Cerebellar nuclear complex (tissue), 1 donor: ENCODE results near the gene SLC23A2.
"Not testable (repeated sequence)": the region's sequence is repeated elsewhere in the genome, so short reads cannot be mapped to it uniquely, and the experiment has no call there.

ENCODE experiments used
- DNase-seq, 2 experiments: peaks; one replicate each; lab custom pipeline; 2025; lab: John Stamatoyannopoulos, UW

The SLC23A2 gene

GRCh38 chr20:5005326-5005725, 4.0 kb upstream of the SLC23A2 start:
- DNase-seq, result no peak

GRCh38 chr20:5004825-5005224, 3.5 kb upstream of the SLC23A2 start:
- DNase-seq, result not testable (repeated sequence)

GRCh38 chr20:5003626-5004025, 2.3 kb upstream of the SLC23A2 start:
- no peak for DNase-seq

GRCh38 chr20:5002077-5002413, 735 bp upstream of the SLC23A2 start:
- no peak for DNase-seq

- peak; percentile 19 to 48 for DNase-seq
Measured at GRCh38 chr20:5000263-5001173, 792 bp downstream of the SLC23A2 start.

GRCh38 chr20:4999788-5000187, 1.5 kb downstream of the SLC23A2 start:
- DNase-seq, result no peak

- no peak for DNase-seq
Measured at GRCh38 chr20:4998160-4998651, 3.1 kb downstream of the SLC23A2 start.

GRCh38 chr20:4997222-4997621, 4.1 kb downstream of the SLC23A2 start:
- DNase-seq, result no peak

GRCh38 chr20:4989570-4989969, 11.7 kb downstream of the SLC23A2 start:
- no peak for DNase-seq

GRCh38 chr20:4987130-4987529, 14.2 kb downstream of the SLC23A2 start:
- DNase-seq, result no peak

- DNase-seq, result no peak
Measured at GRCh38 chr20:4985658-4986057, 15.7 kb downstream of the SLC23A2 start.

GRCh38 chr20:4982281-4982680, 19.0 kb downstream of the SLC23A2 start:
- no peak for DNase-seq

- no peak for DNase-seq
Measured at GRCh38 chr20:4979841-4980410, 21.4 kb downstream of the SLC23A2 start.

GRCh38 chr20:4978050-4978918, 23.0 kb downstream of the SLC23A2 start:
- no peak for DNase-seq

- DNase-seq, result not testable (repeated sequence)
Measured at GRCh38 chr20:4976014-4976413, 25.3 kb downstream of the SLC23A2 start.

- DNase-seq, result no peak
Measured at GRCh38 chr20:4973330-4974097, 27.8 kb downstream of the SLC23A2 start.

- no peak for DNase-seq
Measured at GRCh38 chr20:4972506-4973251, 28.6 kb downstream of the SLC23A2 start.

GRCh38 chr20:4971064-4971463, 30.2 kb downstream of the SLC23A2 start:
- no peak for DNase-seq

- DNase-seq, result no peak
Measured at GRCh38 chr20:4967752-4968477, 33.4 kb downstream of the SLC23A2 start.
